GM19372 (cell line): ENCODE measurements around the gene ATP2C2.
"Not testable (repeated sequence)": the region's sequence is repeated elsewhere in the genome, so short reads cannot be mapped to it uniquely, and the experiment has no call there.

Experiments used
- ATAC-seq: cut with Tn5 transposase; IDR thresholded peaks from one replicate; pipeline ENCODE4 v1.9.1; 2021; ENCODE audit warnings: mild to moderate bottlenecking, low read depth, moderate library complexity; ENCODE audit not compliant: unreplicated experiment

The ATP2C2 gene

DNA sequence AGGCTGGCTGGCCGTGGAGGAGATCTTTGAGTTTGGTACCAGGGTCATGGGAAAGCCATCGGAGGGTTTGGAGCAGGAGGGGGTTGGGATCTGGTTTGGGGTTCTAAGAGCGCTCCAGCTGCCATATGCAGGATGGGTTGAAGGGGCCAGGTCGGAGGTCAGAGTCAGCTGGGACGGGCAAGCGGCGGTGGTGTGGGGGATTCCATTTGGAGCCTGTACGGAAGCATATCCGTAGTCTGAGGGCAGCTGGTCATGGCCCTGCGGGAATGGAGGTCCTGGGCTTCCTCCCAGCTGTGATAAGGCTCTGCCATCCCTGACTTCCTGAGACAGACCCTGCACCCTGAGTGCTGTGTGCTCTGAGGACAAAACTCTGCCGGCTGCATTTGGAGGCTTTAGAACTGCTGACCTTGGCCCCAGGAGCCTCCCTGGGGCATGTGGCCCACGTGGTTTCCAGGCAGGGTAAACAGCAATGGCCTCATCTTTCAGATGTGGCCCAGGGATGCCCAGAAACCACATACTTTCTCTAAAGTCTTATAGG is 46.5 kb downstream of the ATP2C2 start:
- no peak for ATAC-seq

DNA sequence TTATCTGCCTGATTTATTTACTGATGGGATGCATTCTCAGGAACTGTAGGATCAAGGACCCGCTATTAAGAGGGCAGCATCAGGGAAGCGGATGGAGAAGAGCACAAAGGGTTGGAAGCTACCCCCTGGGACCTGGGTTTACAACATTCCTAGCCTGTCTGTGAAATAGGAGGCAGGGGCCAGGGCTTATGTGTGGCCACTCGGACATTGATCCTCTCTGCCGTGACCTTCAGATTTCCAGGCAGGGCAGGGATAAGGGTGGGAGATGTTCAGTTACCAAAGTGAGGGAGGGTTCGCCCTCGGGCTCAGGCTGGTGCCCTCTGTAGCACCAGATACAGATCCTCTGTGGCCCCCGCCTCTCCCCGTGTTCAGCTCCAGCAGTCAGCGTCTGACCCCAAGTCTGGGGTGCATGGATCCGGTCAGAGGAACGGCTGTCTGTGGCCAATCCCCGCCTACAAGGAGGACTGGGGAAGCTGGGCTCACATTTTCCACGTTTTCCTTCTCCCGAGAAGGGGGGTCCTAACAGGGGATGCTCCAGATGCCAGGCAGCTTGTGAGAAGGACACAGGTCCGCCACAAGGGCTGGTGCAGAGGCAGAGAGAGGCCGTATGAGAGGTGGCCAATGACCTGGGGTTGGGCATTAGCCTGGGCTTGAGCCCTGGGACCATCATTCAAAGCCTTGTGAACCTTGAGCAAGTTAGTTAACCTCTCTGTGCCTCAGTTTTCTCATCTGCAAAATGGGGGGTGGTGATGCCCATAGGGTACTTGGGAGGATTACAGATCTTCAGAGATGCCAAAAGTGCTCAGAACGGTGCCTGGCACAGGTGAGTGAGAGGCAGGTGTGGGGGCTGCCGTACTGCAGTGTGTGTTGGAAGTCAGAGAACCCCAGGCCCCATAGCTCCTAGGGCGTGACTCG is 48.3 kb downstream of the ATP2C2 start:
- no peak for ATAC-seq

DNA sequence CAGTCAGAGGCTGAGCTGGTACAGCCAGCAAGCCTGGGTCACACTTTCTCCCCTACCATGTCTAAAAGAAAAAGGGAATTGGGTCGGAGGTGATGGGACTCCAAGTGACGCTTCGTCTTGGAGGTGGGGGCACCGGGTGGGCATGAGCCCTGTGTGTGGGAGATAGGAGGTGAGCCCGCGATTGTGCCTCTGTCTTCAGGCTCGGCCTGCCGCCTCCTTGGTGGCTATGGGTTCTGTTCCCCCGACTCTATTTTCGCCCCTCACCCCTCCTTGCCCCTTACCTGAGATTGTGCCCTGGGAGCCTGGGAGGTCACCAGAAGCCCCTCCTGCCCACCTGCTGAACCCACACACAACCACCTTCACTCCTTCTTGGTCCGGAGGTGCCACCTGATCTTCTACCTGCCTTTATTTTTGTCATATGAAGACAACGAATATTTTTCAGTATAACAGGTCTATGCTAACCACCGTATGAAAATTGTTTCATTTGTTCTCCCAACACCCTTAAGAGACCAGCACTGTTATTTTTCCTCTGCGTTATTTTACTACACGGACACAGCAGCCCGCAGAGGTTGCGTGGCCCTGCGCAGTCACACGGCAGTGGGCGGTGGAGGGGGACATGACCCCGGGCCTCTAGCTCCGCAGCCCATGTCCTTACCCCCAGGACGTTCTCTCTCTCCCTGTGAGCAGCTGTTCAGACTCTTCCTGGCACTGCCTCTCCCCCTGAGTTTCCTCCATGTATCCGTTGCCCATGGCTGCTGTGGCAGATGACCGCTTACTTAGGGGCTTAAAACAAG is 49.9 kb downstream of the ATP2C2 start:
- no peak for ATAC-seq

DNA sequence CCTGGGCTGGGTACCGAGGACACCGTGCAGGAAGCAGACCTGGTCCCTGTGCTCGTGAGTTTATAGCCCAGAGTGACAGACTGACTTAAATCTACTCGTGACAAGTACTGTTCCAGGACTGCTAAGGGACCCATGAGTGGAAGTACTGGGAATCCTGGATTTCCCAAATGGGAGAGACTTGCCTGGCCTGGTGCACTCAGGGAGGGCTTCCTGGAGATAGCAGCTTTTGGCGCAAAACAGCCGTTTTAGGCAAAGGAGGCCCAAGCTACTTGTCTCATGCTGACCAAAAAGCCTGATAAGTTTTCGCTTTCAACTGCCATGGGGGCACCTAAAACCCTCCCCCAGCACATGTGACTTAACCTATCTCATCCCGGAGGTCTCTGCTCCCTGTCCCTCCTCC is 51.4 kb downstream of the ATP2C2 start:
- no peak for ATAC-seq

DNA sequence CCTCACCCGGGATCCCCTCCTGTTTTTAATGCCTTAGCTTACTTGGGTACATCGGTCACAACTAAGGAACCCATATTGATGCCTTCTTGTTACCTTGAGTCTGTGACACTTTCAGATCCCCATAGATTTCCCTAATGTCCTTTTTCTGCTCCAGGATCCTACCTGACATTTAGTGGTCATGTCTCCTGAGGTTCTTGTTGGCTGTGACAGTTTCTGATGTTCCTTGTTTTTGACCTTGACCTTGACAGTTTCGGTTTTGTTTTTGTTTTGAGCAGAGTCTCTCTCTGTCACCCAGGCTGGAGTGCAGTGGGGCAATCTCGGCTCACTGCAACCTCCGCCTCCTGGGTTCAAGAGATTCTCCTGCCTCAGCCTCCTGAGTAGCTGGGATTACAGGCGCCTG is 52.2 kb downstream of the ATP2C2 start:
- not testable (repeated sequence) for ATAC-seq

DNA sequence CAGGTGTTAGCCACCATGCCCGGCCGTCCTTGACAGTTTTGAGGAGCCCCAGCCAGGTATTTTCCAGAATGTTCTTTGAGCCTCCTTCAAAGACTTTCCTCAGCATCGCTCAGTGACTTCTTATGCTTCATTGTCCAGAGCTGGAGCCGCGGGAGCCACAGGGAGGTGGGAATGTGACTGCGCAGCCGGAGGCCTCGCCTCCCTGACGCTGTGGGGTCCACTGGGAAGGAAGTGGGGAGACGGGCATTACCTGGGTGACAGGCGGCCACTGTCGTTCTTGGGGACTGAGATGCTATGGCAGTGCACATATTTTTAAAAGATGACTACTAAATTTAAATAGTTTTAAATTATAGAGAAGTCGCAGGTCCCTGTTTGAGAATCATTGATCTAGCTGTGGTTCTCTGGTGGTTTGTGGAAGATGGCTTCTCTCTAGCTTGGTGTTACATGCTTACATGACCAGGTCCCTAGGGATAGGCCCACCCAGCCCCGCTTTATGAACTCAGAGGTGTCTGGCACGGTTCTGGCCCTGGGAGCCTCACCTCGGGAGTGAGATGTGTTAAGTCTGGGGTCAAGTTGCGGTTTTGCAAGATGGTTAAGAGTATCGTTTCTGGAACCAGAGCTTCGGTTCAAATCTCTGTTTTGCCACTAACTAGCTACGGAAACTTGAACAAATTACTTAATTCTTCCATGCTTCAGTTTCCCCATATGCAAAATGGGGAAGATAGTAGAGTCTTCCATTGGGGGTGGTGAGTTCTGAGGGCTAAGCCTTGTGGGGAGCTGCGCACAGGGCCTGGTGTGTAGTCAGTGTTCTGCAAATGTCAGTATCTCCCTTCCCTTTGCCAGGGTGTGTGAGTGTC is 53.0 kb downstream of the ATP2C2 start:
- no peak for ATAC-seq

DNA sequence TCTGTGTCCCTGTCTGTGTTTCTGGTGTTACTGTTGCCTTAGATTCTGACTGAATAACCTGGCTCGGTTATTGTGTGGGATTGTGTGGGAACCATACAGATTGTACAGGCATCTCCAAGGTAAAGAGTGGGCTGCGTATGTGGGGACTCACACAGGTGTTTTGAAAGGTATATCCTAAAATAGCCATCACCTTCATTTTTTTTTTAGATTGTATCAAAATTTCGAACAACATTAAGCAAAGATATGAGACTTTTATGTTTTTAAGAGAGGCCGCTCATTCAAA is 53.5 kb downstream of the ATP2C2 start:
- no peak for ATAC-seq

DNA sequence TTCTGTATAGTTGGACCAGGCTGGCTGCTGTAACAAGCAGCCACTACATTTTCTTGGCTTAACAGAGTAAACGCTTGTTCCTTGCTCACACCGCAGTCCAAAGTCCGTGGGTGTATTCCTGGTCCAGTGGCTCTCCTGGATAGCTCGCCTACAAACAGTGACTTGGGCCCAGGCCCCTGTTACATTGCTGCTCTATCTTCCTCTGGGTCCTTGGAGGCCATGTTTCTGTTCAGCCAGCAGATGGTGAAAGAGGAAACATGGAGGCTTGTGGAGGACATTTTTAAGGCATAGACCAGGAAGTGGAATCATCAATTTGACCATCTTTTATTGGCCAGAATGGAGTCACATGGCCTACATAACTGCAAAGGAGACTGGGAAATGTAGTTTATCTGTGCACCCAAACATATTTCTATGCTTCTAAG is 55.1 kb downstream of the ATP2C2 start:
- no peak for ATAC-seq

DNA sequence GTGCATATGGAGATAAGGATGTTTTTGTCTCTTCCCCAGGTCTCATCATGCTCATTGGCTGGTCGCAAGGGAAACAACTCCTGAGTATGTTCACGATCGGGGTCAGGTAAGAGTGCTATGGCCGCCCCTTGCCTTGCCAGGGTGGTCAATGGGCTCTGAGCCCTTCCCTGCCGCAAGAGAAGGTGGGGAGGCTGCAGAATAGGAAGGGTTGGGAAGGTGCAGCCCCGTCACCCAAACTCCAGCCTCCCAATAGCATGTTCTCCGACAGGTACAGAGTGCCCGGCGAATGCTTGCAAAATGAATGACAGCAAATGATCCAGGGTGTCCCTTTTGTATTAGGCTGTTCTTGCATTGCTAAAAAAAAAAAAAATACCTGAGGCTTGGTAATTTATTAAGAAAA is 57.4 kb downstream of the ATP2C2 start:
- ATAC-seq = no peak

DNA sequence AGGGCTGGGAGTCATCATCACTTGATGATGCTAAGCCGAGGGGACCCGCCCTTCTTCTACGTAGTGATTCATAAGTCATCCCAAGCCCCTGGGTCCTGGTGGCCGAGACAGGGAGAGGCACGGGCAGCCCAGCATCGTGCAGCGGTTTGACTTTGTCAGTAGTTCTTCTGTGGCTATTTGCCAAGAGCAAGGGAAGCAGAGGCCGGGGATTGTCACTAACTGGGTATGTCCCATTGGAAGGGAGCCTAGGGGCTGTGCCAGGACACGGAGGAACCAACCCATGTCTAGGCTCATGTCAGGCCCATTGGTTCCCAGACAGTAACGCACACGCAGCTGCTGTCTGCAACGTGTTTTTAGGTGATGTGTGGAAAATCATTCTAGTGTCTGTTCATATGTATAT is 58.5 kb downstream of the ATP2C2 start:
- no peak for ATAC-seq

DNA sequence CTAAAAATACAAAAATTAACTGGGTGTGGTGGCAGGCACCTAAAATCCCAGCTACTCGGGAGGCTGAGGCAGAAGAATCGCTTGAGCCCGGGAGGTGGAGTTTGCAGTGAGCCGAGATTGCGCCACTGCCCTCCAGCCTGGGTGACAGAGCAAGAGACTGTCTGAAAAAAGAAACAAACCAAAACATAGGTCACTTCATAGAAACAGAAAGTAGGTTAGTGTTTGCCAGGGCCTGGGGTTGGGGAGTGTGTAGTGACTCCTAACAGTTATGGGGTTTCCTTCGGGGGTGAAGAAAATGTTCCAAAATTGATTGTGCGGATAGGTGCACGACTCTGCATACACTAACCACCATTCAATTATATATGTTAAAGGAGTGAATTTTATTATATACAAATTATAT is 59.2 kb downstream of the ATP2C2 start:
- ATAC-seq = no peak

DNA sequence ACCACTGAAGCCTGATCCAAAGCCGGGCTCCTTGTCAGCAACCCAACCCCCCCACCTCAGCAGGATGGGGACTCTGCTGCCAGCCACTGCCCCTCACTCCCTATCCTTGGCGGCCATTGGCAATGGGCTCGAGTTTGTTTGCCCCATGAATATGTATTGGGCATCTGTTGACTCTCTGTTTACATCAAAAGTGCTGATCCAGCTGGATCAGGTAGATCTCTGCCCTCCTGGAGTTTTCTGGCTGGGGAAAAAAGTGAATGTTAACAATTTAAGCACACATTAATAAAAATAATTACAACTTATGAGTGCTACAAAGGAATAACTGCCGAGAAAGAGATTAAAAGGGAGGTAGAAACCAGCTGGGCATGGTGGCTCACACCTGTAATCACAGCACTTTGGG is 62.5 kb downstream of the ATP2C2 start:
- no peak for ATAC-seq

DNA sequence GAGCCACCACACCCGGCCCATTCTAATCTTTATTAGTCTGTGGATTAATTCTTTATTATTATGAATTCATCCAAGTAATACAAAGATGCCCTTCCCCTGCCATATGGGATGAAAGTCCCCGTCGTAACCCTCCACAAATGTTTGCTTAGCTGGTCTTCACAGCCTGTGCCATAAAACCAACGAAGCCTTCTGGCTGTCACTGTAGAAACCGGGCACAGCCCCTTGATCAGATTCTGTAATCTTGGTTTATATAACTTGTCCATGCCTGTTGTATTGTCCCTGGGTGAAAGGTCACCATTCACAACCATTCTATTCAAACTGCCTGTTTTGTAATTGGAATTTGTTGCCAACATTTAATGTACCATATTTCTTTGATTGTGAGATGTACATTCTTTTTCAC is 66.5 kb downstream of the ATP2C2 start:
- ATAC-seq = no peak

DNA sequence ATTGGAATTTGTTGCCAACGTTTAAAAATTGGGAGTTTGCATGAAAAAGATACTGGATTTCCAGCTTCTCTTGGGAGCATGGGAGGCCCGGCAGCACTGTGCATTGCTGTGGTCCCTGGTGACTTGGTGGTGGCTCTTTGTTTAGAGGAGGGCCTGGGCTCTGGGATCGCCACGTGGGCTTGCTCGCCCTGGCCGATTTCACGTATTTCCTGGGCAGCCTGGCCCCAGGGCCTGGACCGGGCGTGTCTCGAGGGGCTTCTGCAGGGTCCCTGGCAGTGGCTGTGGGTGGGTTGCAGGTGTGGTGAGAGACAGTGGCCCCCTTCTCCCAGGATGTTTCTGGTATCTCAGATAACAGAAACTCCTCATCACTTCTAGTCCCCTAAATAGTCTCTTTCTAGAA is 67.9 kb downstream of the ATP2C2 start:
- no peak for ATAC-seq

DNA sequence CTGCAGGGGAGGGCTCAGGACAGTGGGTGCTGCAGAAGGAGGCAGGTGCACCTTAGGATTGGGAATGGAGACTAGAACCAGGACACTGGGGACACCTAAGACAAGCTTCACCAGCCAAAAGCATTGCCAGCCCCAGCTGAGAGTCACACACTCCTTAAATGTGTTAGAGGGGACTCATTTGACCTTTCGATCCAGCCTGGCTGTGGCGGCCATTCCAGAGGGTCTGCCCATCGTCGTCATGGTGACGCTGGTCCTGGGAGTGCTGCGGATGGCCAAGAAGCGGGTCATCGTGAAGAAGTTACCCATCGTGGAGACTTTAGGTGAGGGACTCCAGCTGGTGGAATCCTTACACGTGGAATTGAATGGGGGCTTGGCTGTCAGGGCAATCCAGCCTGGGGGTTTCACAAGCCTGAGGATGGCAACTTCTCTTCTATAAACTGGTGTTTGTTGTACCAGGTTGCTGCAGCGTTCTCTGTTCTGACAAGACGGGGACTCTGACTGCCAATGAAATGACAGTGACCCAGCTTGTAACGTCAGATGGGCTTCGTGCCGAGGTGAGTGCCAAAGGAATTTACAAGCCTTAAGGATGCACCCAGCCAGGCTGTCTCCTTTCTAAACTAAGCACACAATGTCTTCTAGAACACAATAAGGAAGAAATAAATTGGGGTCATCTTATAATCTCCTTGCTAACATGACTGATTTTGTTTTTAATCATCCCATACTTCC is 70.8 kb downstream of the ATP2C2 start:
- ATAC-seq = no peak

DNA sequence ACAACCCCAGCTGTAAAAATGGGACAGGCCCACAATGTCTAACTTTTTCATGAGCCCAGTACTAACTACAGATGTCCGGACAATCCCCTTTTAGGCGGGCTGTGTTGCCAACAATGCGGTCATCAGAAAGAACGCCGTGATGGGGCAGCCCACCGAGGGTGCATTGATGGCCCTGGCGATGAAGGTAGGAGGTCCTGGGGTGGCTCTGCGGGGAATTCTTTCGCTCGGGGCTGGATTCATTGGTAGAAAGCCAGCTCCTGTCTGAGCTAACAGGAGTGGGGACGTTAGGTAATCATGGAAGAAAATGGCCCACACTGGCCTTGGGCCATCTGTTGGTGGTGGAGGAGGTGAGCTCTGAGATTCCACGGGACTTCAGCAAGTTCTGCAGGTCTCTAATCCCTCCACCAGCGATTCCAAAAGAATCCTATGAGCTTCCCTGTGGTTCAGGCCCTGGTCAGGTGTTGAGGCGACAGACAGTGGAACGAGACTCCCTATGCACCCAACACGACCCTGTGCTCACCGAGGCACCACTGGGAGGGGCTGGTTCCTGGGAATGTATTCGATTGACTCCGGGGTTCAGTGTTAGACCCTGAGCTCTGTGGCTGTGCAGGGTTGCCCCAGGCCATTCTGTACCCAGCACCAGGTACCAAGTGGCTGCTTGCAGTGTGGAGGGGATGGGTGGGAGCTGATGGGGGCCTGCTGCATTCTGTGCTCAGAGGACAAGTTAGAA is 74.2 kb downstream of the ATP2C2 start:
- no peak for ATAC-seq

DNA sequence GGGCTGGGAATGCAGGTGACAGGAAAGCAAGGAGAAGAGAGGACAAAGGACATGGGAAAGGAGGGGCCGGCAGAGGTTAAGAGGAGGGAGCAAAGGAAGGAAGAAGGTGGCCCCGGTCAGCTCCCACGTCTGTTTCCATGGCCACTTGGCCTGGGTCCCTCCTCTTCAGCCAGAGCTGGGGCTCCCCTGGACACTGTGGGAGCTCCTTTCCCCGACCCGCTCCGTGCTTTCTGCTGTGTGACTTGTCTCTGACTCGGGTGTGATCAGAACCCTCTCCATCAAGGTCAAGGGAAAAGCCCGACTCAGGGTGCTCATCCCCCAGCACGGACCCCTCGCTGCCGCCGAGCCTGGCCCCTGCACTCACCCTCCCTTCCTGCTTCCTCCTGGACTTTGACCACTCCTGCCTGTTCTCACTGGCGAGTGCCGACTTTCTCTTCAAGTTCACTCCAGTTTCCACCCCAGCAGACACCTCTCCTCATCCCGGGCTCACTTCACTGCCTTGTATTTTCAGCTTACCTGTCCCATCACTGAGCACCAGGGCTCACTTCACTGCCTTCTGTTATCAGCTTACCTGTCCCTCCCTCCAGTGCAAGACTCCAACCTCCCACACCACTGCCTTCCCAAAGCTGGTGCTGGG is 74.9 kb downstream of the ATP2C2 start:
- ATAC-seq = no peak

DNA sequence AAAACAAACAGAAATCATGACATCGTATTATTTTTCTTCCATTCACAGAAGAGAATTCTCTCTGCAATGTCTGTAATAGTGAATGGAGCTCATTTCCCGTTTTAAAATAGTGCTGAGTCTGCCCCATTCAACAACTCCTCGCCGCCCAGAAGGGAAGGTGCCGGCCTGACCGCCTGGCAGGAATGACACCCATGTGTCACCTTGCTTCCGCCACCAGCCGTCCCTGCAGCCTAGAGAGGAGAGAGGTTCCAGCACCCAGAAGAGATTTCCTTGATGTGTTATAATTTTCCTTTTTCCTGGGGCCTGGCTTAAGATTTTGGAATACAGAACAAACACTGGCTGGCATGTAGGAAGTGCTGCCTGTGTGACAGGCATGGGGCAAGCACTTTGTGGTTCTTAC is 76.1 kb downstream of the ATP2C2 start:
- ATAC-seq = no peak

DNA sequence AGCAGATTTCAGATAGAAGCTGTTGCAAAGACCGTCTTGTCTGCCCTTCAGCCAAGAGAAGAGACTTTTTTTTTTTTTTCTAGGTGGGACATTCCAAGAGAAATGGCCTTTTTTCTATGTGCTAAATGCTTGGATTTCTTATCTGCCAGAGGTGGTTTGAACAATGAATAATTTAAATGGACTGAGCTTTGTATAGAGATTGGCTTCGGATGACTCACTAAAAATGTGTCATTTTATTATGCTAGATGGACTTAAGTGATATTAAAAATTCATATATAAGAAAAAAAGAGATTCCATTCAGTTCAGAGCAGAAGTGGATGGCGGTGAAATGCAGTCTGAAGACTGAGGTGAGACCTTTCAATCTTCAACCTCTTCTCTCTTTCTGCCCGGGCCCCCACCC is 77.7 kb downstream of the ATP2C2 start:
- ATAC-seq = no peak
